Fibroblast of lung (primary cell): ENCODE results near the gene ZNF808. TPM values are rescaled to one million over a fixed set of nuclear protein-coding genes. Genes with fewer than 3 reads are reported as not detected.

Experiments
- DNase-seq, 2 donors: peaks; one replicate each; pipeline versions ENCODE4 v3.0.0 to v3.0.0-alpha.2; 2010; ENCODE audit warnings: low read depth in 2 of 2
- H2AFZ ChIP-seq: 2 replicates; pipeline ENCODE4 v1.5.1; 2012; ENCODE audit warnings: low read length, control low read depth, inconsistent platforms
- H3K27ac ChIP-seq: 2 replicates; pipeline ENCODE4 v1.5.1; 2011; ENCODE audit warnings: low read length, control low read depth; ENCODE audit not compliant: insufficient read depth
- H3K27me3 ChIP-seq: 2 replicates; pipeline ENCODE4 v1.5.1; 2011; ENCODE audit warnings: mild to moderate bottlenecking, low read length; ENCODE audit not compliant: control insufficient read depth, insufficient read depth
- H3K36me3 ChIP-seq: 2 replicates; pipeline ENCODE4 v1.5.1; 2011; ENCODE audit warnings: low read length; ENCODE audit not compliant: control insufficient read depth, insufficient read depth
- H3K4me1 ChIP-seq: 2 replicates; pipeline ENCODE4 v1.5.1; 2011; ENCODE audit warnings: low read length; ENCODE audit not compliant: control insufficient read depth, insufficient read depth; ENCODE audit errors: extremely low read depth
- H3K4me2 ChIP-seq: 2 replicates; pipeline ENCODE4 v1.5.1; 2011; ENCODE audit warnings: low read length, control low read depth; ENCODE audit not compliant: insufficient read depth; ENCODE audit errors: extremely low read depth
- H3K4me3 ChIP-seq, 4 experiments: fragments of 200-600 bp in 1 of 4; sonication (generic) in 1 of 4; replicated peaks in 1 of 4; 2 replicates each; pipeline ENCODE4 v1.5.1; 2011 to 2016; ENCODE audit warnings: low read length in 4 of 4, low read depth in 3 of 4, mild to moderate bottlenecking in 3 of 4, control low read depth in 2 of 4, inconsistent platforms in 1 of 4, mixed read lengths in 1 of 4; ENCODE audit not compliant: insufficient read depth in 1 of 4; ENCODE audit errors: control extremely low read depth in 1 of 4
- H3K79me2 ChIP-seq: 2 replicates; pipeline ENCODE4 v1.5.1; 2012; ENCODE audit warnings: mild to moderate bottlenecking, low read length, inconsistent platforms; ENCODE audit not compliant: control insufficient read depth, insufficient read depth
- H3K9ac ChIP-seq: 2 replicates; pipeline ENCODE4 v1.5.1; 2011; ENCODE audit warnings: mild to moderate bottlenecking, low read length, control low read depth; ENCODE audit not compliant: insufficient read depth
- H3K9me3 ChIP-seq: 2 replicates; pipeline ENCODE4 v1.5.1; 2012; ENCODE audit warnings: low read depth, low read length; ENCODE audit not compliant: control insufficient read depth, insufficient read depth
- H4K20me1 ChIP-seq: 2 replicates; pipeline ENCODE4 v1.5.1; 2011; ENCODE audit warnings: low read length; ENCODE audit not compliant: control insufficient read depth, insufficient read depth; ENCODE audit errors: extremely low read depth
- EZH2 ChIP-seq: IDR thresholded peaks from 2 replicates; pipeline ENCODE4 v1.5.1; 2012; ENCODE audit warnings: low read length, control low read depth, mild to moderate bottlenecking; ENCODE audit errors: missing control alignments
- polyA plus RNA-seq, 2 donors: library from polyadenylated mRNA; depleted of rRNA in 1 of 2; stranded (reverse) in 1 of 2; unstranded in 1 of 2; fragments of >200 nt; gene quantifications; 2 replicates each; pipeline ENCODE4 v1.2.1, GENCODE V29; 2011 to 2012; ENCODE audit warnings: missing spikeins in 1 of 2
- total RNA-seq: library from RNA; depleted of rRNA; stranded (reverse); fragments of >200 nt; gene quantifications from 2 replicates; pipeline ENCODE4 v1.2.1, GENCODE V29; 2014
- TF ChIP-seq, protein P1 (sequence below), 2 donors: IDR thresholded peaks in 1 of 2; conservative IDR thresholded peaks in 1 of 2; 1 replicate in 1 of 2; 2 replicates in 1 of 2; pipeline ENCODE4 v1.5.1; 2011 to 2012; ENCODE audit warnings: low read length in 2 of 2, control low read depth in 1 of 2, inconsistent platforms in 1 of 2, low read depth in 1 of 2, mild to moderate bottlenecking in 1 of 2

Gene ZNF808
- total and polyA plus RNA-seq, 2 donors (not counting 1 experiment from before 2014, with no cell fraction given): 6.0 to 23.1 TPM

GRCh38 chr19:52520013-52520412, 7.5 kb upstream of the ZNF808 start:
- Histone ChIP-seq H3K4me1 (no peaks in the 10 kb centered on the region), H2AFZ (no peak overlapping the region), H3K27me3 (no peaks in the 10 kb centered on the region), H3K79me2 (no peaks in the 10 kb centered on the region), H3K4me2 (no peak overlapping the region), H4K20me1 (no peaks in the 10 kb centered on the region), H3K36me3 (no peaks in the 10 kb centered on the region), H3K27ac (no peak overlapping the region), H3K9ac (no peak overlapping the region), H3K9me3 (no peaks in the 10 kb centered on the region), H3K4me3 (no peak overlapping the region)
- no peak for DNase-seq
- no peak for TF ChIP-seq EZH2
- TF ChIP-seq, protein P1, sequence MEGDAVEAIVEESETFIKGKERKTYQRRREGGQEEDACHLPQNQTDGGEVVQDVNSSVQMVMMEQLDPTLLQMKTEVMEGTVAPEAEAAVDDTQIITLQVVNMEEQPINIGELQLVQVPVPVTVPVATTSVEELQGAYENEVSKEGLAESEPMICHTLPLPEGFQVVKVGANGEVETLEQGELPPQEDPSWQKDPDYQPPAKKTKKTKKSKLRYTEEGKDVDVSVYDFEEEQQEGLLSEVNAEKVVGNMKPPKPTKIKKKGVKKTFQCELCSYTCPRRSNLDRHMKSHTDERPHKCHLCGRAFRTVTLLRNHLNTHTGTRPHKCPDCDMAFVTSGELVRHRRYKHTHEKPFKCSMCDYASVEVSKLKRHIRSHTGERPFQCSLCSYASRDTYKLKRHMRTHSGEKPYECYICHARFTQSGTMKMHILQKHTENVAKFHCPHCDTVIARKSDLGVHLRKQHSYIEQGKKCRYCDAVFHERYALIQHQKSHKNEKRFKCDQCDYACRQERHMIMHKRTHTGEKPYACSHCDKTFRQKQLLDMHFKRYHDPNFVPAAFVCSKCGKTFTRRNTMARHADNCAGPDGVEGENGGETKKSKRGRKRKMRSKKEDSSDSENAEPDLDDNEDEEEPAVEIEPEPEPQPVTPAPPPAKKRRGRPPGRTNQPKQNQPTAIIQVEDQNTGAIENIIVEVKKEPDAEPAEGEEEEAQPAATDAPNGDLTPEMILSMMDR (conservative IDR thresholded peaks at IDR 0.05 in 1 of 2, IDR thresholded peaks at IDR 0.05 in 1 of 2; ENCODE audit: low read depth in 1 of 2, low read length in 2 of 2): no peak

GRCh38 chr19:52522551-52522950, 4.9 kb upstream of the ZNF808 start:
- Histone ChIP-seq H3K9me3 (no peaks in the 10 kb centered on the region), H3K79me2 (no peaks in the 10 kb centered on the region), H3K36me3 (no peaks in the 10 kb centered on the region), H2AFZ (no peak overlapping the region), H3K4me3 (no peak overlapping the region), H3K27me3 (no peaks in the 10 kb centered on the region), H3K4me2 (no peak overlapping the region), H4K20me1 (no peaks in the 10 kb centered on the region), H3K9ac (no peak overlapping the region), H3K4me1 (no peaks in the 10 kb centered on the region), H3K27ac (no peak overlapping the region)
- DNase-seq: no peak
- TF ChIP-seq EZH2: no peak

DNA sequence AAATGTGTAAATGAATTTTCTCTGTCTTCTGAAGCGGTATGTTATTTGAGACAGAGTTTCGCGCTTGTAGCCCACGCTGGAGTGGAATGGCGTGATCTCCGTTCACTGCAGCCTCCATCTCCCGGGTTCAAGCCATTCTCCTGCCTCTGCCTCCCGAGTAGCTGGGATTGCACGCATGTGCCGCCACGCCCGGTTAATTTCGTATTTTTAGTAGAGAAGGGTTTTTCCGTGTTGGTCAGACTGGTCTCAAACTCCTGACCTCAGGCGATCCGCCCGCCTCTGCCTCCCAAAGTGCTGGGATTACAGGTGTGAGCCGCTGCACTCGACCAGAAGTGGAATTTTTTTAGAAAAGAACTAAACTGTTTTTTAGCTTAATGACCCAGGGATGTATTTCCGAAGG, 3.4 kb upstream of the ZNF808 start:
- Histone ChIP-seq H3K9ac (no peak overlapping the region), H3K79me2 (peaks cover 6% of the 10 kb centered on the region), H3K4me1 (peaks cover 2% of the 10 kb centered on the region), H3K36me3 (no peaks in the 10 kb centered on the region), H3K9me3 (no peaks in the 10 kb centered on the region), H3K4me3 (no peak overlapping the region), H3K27me3 (no peaks in the 10 kb centered on the region), H3K27ac (no peak overlapping the region), H3K4me2 (no peak overlapping the region), H2AFZ (no peak overlapping the region), H4K20me1 (no peaks in the 10 kb centered on the region)
- no peak for DNase-seq
- TF ChIP-seq EZH2: no peak
- TF ChIP-seq, protein P1 (conservative IDR thresholded peaks at IDR 0.05 in 1 of 2, IDR thresholded peaks at IDR 0.05 in 1 of 2; ENCODE audit: low read depth in 1 of 2, low read length in 2 of 2): no peak
